H1 (cell line): ENCODE results near the gene CCDC12.

Experiments used
- CTCF ChIP-seq, 3 experiments: IDR thresholded peaks; 1 replicate in 2 of 3; 2 replicates in 1 of 3; pipeline versions ENCODE4 v1.5.1 to v1.6.1; 2011; ENCODE audit warnings: low read length in 3 of 3, mild to moderate bottlenecking in 3 of 3, inconsistent platforms in 2 of 3, low read depth in 1 of 3, moderate library complexity in 1 of 3; ENCODE audit not compliant: insufficient read depth in 1 of 3; ENCODE audit errors: control extremely low read depth in 1 of 3
- JUN ChIP-seq: IDR thresholded peaks from 2 replicates; pipeline ENCODE4 v1.6.1; 2011; ENCODE audit warnings: low read depth, mild to moderate bottlenecking, improper control_type of control experiment, low read length
- KDM1A ChIP-seq: fragments of 200-600, 300-600 bp; sonication (generic); IDR thresholded peaks from 2 replicates; pipeline ENCODE4 v1.7.1; 2016; ENCODE audit warnings: mild to moderate bottlenecking, low read length, borderline replicate concordance
- POLR2A ChIP-seq, 2 experiments: IDR thresholded peaks; 1 replicate in 1 of 2; 2 replicates in 1 of 2; pipeline ENCODE4 v1.6.1; 2011; ENCODE audit warnings: low read depth in 2 of 2, low read length in 2 of 2, mild to moderate bottlenecking in 2 of 2; ENCODE audit errors: control extremely low read depth in 1 of 2
- TEAD4 ChIP-seq: IDR thresholded peaks from 2 replicates; pipeline ENCODE4 v1.6.1; 2012; ENCODE audit warnings: low read depth, low read length, inconsistent platforms, mixed read lengths
- USF2 ChIP-seq: IDR thresholded peaks from 2 replicates; pipeline ENCODE4 v1.6.1; 2011; ENCODE audit warnings: low read length, improper control_type of control experiment
- YY1 ChIP-seq: IDR thresholded peaks from 2 replicates; pipeline ENCODE4 v1.6.1; 2011; ENCODE audit warnings: low read depth, mild to moderate bottlenecking, low read length

- TF ChIP-seq CTCF (IDR thresholded peaks at IDR 0.05; ENCODE audit: control extremely low read depth in 1 of 3, insufficient read depth in 1 of 3, low read depth in 1 of 3, low read length in 3 of 3) (no peak), TEAD4 (no peak), POLR2A (IDR thresholded peaks at IDR 0.05; ENCODE audit: control extremely low read depth in 1 of 2, low read depth in 2 of 2, low read length in 2 of 2) (no peak), YY1 (no peak), KDM1A (no peak), USF2 (no peak), JUN (no peak)
These were observed 36.0 kb upstream of the CCDC12 start for GRCh38 chr3:47012342-47013230.
